ENCODE results near the gene POMT2.

The POMT2 gene

DNA sequence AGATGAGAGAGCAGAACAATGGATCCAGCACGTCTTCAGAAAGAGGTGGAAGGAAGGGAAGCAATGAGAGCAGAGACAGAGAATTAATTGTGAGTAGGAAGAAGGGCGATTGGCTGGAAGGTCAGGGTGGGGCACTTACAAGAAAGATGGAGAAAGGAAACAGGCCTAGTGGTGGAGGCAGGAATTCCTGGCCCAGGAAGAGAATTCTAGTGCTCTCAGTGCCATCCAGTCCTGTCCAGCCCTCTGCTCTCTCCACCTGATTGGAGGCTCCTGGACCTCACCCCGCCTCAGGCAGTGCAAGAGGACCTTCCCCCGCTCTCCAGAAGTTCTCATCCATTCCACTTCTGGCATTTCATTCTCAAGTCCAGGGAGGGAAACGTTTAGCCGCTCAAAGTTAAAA, 92.6 kb downstream of the POMT2 start:
- DNase-seq = no peak

DNA sequence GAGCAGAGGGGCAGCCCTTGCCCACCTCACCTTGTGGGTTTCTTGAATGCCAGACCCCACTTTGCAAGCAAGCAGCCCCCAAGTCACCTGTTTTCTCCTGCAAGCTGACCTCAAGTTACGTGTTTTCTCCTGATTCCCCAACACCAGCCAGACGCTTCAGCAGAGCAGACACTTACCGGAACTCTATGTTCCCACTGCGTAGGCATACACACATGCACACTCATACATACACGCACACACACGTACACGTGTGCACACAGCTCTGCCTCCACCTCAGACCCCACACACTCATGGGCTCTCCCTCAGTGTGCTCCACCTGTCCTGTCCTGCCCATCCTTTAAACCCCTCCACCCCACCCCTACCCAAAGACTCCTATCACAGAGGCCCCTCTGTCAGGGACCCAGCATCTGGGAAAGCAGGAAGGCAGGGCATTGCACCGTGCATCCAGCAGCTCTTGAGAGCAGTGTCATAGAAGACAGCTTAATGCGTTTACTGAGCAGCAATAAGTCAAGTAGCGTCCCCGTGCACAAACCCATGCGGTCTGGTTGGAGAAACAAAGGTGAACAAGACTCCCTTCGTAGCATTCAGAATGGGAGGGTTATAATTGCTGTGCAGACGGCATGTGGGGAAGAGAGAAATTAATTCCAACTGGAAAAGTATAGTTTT, 94.7 kb downstream of the POMT2 start:
- DNase-seq = no peak

DNA sequence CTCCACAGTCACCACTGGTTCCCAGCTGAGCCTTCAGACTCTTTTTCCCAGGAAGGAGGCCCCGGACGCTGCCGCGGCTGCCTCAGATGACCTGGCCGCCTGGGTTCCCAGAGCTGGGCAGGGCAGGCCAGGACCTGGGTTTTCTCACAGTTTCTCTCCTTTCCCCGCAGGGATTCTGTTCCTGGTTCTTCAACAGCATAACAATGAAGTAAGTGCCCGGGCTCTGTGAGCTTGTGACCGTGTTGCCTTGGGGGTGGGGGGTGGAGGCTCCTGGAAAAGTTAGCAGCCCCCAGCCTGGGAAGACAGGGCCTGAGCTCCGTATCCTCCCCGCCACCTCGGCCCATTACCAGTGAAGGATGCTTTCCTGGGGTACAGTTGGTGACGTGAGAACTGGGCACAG, 95.4 kb downstream of the POMT2 start:
- DNase-seq = no peak
